Kidney epithelial cell (primary cell): ENCODE results near the gene SLC30A7. TPM values are rescaled to one million over a fixed set of nuclear protein-coding genes. Genes with fewer than 3 reads are reported as not detected.

ENCODE experiments used
- DNase-seq: peaks from one replicate; pipeline ENCODE4 v3.0.0-alpha.2; 2010; ENCODE audit warnings: low read depth
- H3K27me3 ChIP-seq: 2 replicates; pipeline ENCODE4 v1.6.0; 2011; ENCODE audit warnings: low read length; ENCODE audit not compliant: control insufficient read depth, insufficient read depth
- H3K36me3 ChIP-seq: 2 replicates; pipeline ENCODE4 v1.5.1; 2011; ENCODE audit warnings: low read length; ENCODE audit not compliant: control insufficient read depth, insufficient read depth
- H3K4me3 ChIP-seq: 2 replicates; pipeline ENCODE4 v1.5.1; 2011; ENCODE audit warnings: low read depth, mild to moderate bottlenecking, control low read depth, low read length
- CTCF ChIP-seq: IDR thresholded peaks from 2 replicates; pipeline ENCODE4 v1.5.1; 2011; ENCODE audit warnings: mild to moderate bottlenecking, moderate library complexity, low read length, control low read depth, inconsistent platforms; ENCODE audit not compliant: insufficient read depth, poor library complexity, severe bottlenecking
- total RNA-seq: library from RNA; depleted of rRNA; stranded (reverse); fragments of >200 nt; gene quantifications from 2 replicates; pipeline ENCODE4 v1.2.3, GENCODE V29; 2015

The SLC30A7 gene
- total RNA-seq, 1 donor from 2014 or later, result 40.1 TPM

DNA sequence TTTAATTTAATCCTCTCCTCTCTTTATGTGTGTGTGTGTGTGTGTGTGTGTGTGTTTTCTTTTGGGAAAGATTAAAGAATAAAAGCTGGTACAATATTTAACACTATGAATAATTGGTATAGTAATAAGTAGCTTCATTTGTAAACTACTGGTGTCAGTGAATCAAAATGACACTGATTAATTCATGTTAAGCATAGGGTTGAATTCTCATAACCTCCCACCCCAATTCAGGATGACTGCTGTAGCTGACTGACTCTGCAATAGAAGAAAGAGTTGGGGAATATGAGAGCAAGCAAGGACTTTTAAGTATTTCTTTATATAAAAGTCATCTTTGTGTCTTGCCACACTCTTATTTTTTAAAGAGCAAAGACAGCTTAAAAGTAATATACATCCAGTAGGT is 13.1 kb downstream of the SLC30A7 start:
- no peak overlapping the region for H3K4me3 ChIP-seq
- TF ChIP-seq CTCF, result no peak
- DNase-seq, result no peak
- no peaks in the 10 kb centered on the region for H3K36me3 ChIP-seq
- no peaks in the 10 kb centered on the region for H3K27me3 ChIP-seq

DNA sequence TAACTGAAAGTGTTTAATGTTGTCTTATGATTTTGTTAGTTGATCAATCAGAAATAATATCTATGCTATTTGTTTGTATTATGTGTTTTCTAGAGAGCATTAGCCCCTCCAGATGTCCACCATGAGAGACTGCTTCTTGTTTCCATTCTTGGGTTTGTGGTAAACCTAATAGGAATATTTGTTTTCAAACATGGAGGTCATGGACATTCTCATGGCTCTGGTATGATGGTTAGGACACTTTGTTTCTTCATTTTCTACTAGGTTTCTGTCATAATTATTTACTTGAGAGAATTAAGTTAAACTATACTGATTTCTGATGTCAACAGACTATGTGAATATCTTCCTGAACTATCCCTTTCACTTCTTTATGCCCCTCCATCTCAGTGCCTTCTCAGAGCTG is 16.1 kb downstream of the SLC30A7 start:
- Histone ChIP-seq H3K36me3 (no peaks in the 10 kb centered on the region), H3K27me3 (no peaks in the 10 kb centered on the region), H3K4me3 (no peak overlapping the region)
- DNase-seq, result no peak
- no peak for TF ChIP-seq CTCF

GRCh38 chr1:100921110-100921706 is 25.3 kb downstream of the SLC30A7 start:
- TF ChIP-seq CTCF, result peak; percentile 38
- H3K36me3 ChIP-seq, result no peaks in the 10 kb centered on the region

DNA sequence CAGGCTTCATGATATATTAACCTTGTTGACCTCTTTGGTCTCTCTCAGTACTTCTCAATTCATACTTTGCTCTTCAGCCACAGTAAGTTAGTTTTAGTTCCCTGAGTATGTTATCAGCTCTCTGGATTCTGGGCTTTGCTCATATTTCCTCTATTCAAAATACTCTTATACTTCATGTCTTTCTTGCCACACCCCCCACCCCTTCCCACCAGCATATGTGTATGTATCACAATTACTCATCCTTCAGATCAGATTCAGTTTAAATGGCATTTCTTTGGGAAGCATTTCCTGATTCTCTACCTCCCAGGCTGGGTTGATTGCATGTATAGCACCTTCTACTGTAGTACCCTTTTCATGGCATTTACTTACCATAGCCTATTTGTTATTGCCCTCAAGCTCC is 28.3 kb downstream of the SLC30A7 start:
- TF ChIP-seq CTCF, result no peak
- DNase-seq, result no peak
- H3K27me3 ChIP-seq, result no peaks in the 10 kb centered on the region
- H3K4me3 ChIP-seq, result no peak overlapping the region
- H3K36me3 ChIP-seq, result no peaks in the 10 kb centered on the region

More at GRCh38 chr1:100921110-100921706, 25.3 kb downstream of the SLC30A7 start:
- Histone ChIP-seq H3K4me3 (no peak overlapping the region), H3K27me3 (no peaks in the 10 kb centered on the region)
- no peak for DNase-seq

- TF ChIP-seq CTCF, result no peak
- H3K4me3 ChIP-seq, result no peak overlapping the region
- H3K36me3 ChIP-seq, result no peaks in the 10 kb centered on the region
- no peaks in the 10 kb centered on the region for H3K27me3 ChIP-seq
- no peak for DNase-seq
These were observed 29.1 kb downstream of the SLC30A7 start for GRCh38 chr1:100924991-100925390.

DNA sequence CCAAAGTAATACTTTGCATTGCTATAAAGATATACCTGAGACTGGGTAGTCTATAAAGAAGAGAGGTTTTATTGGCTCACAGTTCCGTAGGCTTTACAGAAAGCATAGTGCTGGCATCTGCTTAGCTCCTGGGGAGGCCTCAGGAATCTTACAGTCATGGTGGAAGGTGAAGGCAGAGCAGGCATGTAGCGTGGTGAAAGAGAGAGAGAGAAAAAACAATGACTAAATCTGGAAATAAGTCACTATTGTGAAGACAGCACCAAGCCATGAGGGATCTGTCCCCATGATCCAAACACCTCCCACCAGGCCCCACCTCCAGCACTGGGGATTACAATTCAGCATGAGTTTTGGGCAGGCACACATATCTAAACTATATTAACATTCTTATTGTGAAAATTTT is 30.4 kb downstream of the SLC30A7 start:
- Histone ChIP-seq H3K36me3 (no peaks in the 10 kb centered on the region), H3K4me3 (no peak overlapping the region), H3K27me3 (no peaks in the 10 kb centered on the region)
- TF ChIP-seq CTCF, result no peak
- no peak for DNase-seq
